Fibroblast of the conjunctiva (primary cell): ENCODE measurements around the gene TECPR1.
A peak's percentile ranks its signal among the peaks of the same experiment; 100 is the strongest.

Source experiments
- DNase-seq: peaks from one replicate; pipeline ENCODE4 v3.0.0-alpha.2; 2010; ENCODE audit warnings: low read depth

The TECPR1 gene

GRCh38 chr7:98249106-98249505 lies 2.9 kb downstream of the TECPR1 start:
- no peak for DNase-seq

- DNase-seq = no peak
Observed at GRCh38 chr7:98248156-98248555, 3.9 kb downstream of the TECPR1 start.

GRCh38 chr7:98244871-98245270 lies 7.2 kb downstream of the TECPR1 start:
- no peak for DNase-seq

- DNase-seq = no peak
Observed at GRCh38 chr7:98242934-98243333, 9.1 kb downstream of the TECPR1 start.

- DNase-seq = no peak
Observed at GRCh38 chr7:98242342-98242741, 9.7 kb downstream of the TECPR1 start.

- DNase-seq = no peak
Observed at GRCh38 chr7:98241674-98242241, 10.3 kb downstream of the TECPR1 start.

- DNase-seq = peak; percentile 10
Observed at GRCh38 chr7:98240961-98241673, 10.9 kb downstream of the TECPR1 start.

- no peak for DNase-seq
Observed at GRCh38 chr7:98238976-98239375, 13.1 kb downstream of the TECPR1 start.

- no peak for DNase-seq
Observed at GRCh38 chr7:98238076-98238475, 14.0 kb downstream of the TECPR1 start.

GRCh38 chr7:98236355-98237185 lies 15.5 kb downstream of the TECPR1 start:
- DNase-seq = no peak

GRCh38 chr7:98235901-98236300 lies 16.1 kb downstream of the TECPR1 start:
- no peak for DNase-seq

GRCh38 chr7:98234429-98235147 lies 17.4 kb downstream of the TECPR1 start:
- no peak for DNase-seq

GRCh38 chr7:98233219-98234070 lies 18.6 kb downstream of the TECPR1 start:
- DNase-seq = no peak

GRCh38 chr7:98232799-98233198 lies 19.2 kb downstream of the TECPR1 start:
- no peak for DNase-seq

- no peak for DNase-seq
Observed at GRCh38 chr7:98232263-98232585, 19.8 kb downstream of the TECPR1 start.

- no peak for DNase-seq
Observed at GRCh38 chr7:98231493-98232262, 20.4 kb downstream of the TECPR1 start.

GRCh38 chr7:98230746-98231471 lies 21.1 kb downstream of the TECPR1 start:
- DNase-seq = no peak

GRCh38 chr7:98229991-98230745 lies 21.9 kb downstream of the TECPR1 start:
- no peak for DNase-seq

- DNase-seq = no peak
Observed at GRCh38 chr7:98229441-98229840, 22.6 kb downstream of the TECPR1 start.
